CD4-positive, alpha-beta T cell treated with Interferon alpha-2 for 1 hour (primary cell): ENCODE measurements around the gene GALNT9.
"Not testable (repeated sequence)": the region's sequence is repeated elsewhere in the genome, so short reads cannot be mapped to it uniquely, and the experiment has no call there.

Experiments used
- DNase-seq, 2 donors: peaks; one replicate each; pipeline ENCODE4 v3.0.0-alpha.2; 2020 to 2022

GALNT9 gene

GRCh38 chr12:132278401-132279183 is 50.8 kb downstream of the GALNT9 start:
- DNase-seq, result no peak

GRCh38 chr12:132277949-132278348 is 51.4 kb downstream of the GALNT9 start:
- no peak for DNase-seq

- DNase-seq, result no peak
Observed at GRCh38 chr12:132277374-132277941, 51.9 kb downstream of the GALNT9 start.

- no peak for DNase-seq
Observed at GRCh38 chr12:132276827-132277373, 52.5 kb downstream of the GALNT9 start.

GRCh38 chr12:132276066-132276826 is 53.1 kb downstream of the GALNT9 start:
- no peak for DNase-seq

- DNase-seq, result no peak
Observed at GRCh38 chr12:132275631-132276030, 53.8 kb downstream of the GALNT9 start.

- no peak for DNase-seq
Observed at GRCh38 chr12:132275110-132275531, 54.3 kb downstream of the GALNT9 start.

GRCh38 chr12:132273992-132274334 is 55.4 kb downstream of the GALNT9 start:
- no peak for DNase-seq

- DNase-seq, result no peak
Observed at GRCh38 chr12:132272711-132273110, 56.7 kb downstream of the GALNT9 start.

GRCh38 chr12:132271755-132272092 is 57.7 kb downstream of the GALNT9 start:
- no peak for DNase-seq

- no peak for DNase-seq
Observed at GRCh38 chr12:132270969-132271754, 58.2 kb downstream of the GALNT9 start.

- DNase-seq, result no peak
Observed at GRCh38 chr12:132270516-132270915, 58.9 kb downstream of the GALNT9 start.

GRCh38 chr12:132269271-132269968 is 60.0 kb downstream of the GALNT9 start:
- no peak for DNase-seq

GRCh38 chr12:132268674-132269073 is 60.7 kb downstream of the GALNT9 start:
- no peak for DNase-seq

- no peak for DNase-seq
Observed at GRCh38 chr12:132267873-132268272, 61.5 kb downstream of the GALNT9 start.

GRCh38 chr12:132266802-132267201 is 62.6 kb downstream of the GALNT9 start:
- DNase-seq, result no peak

GRCh38 chr12:132266370-132266769 is 63.0 kb downstream of the GALNT9 start:
- no peak for DNase-seq

GRCh38 chr12:132265822-132266221 is 63.6 kb downstream of the GALNT9 start:
- DNase-seq, result not testable (repeated sequence)

- DNase-seq, result no peak
Observed at GRCh38 chr12:132265056-132265800, 64.2 kb downstream of the GALNT9 start.

- DNase-seq, result no peak
Observed at GRCh38 chr12:132264086-132265010, 65.0 kb downstream of the GALNT9 start.
